Measurements from ENCODE around the gene SIPA1L3.

The SIPA1L3 gene

GRCh38 chr19:37947778-37948177 lies 40.8 kb downstream of the SIPA1L3 start:
- no peak for DNase-seq

DNA sequence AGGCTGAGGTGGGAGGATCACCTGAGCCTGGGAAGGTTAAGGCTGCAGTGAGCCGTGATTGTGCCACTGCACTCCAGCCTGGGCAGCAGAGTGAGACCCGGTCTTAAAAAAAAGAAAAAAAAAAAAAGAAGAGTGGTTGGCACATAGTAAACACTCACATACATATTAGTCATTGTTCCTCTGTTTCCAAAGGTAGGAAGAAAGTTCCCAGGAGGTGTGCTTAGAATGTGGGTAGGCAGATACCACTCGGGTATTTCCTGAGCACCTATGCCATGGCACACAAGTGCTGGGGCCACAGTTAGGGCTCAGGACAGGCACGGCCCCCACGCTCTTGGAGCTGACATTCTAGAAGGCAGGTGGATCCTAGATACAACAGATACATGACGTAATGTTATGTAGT lies 41.4 kb downstream of the SIPA1L3 start:
- DNase-seq: no peak

DNA sequence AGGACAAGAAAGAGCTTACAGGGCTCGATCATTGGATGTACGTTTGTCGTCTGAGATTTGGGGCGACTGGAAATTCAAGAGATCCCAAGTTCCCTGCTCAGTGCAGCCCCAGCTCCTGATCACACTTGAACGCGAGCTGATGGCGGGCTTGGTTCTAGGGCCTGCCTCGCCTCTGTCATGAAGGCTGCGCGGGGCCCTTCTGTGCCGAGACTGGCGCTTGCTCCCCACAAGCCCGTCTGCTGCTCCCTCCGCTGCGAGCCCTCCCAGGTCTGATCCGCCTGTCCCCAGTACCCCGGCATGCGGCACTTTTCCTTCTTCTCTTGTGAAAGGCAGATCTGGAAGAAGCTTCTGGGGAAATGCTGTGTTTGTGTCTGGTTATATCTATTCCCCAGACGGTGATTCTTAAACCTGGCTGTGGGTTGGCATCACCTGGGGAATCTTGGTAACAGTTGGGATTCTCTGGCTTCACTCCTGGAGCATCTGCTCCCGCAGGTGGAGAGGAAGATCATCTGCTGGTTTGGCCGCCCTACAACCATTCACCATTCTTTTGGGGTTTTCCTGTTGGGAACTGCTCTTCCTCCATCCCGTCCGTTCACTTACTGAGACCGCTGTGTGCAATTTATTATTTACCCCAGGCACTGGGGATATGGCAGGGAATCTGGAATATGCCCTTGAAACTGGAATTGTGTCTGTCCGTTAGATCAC lies 43.6 kb downstream of the SIPA1L3 start:
- DNase-seq: no peak

GRCh38 chr19:37951816-37952210 lies 44.8 kb downstream of the SIPA1L3 start:
- DNase-seq: no peak

DNA sequence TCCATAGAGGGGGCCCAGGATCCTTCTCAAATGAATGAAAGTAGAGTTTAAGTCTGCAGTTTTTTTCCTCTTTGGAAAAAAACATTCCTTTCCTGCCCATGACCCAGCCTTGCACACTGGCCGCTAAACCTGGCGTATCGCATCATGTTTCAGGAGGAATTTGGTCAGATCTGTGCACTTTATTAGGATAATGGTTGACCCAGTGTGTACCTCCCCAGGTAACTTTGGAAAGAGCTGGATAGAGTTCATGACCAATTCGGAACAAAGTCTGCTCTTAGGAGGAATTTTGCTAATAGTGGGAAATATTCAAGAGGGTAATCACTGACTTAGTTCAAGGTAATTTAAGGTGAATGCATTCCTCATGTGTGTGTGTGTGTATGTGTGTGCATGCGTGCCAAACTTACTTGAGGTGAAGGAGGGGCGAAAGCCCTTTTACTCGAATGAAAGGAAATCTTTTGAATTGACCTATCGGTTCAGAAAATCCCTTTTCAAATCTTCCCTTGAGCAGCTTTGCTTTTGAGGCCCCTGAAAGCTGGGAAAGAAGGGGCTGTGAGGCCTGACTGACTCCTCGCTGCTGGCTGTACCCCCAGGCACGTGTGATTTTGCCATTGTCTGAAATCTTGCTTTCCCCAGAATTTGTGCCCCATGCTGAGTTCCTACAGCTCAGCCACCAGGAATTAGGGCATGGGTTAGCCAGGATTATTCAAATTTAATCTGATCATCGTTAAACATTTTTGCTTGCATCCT lies 46.3 kb downstream of the SIPA1L3 start:
- DNase-seq: no peak

DNA sequence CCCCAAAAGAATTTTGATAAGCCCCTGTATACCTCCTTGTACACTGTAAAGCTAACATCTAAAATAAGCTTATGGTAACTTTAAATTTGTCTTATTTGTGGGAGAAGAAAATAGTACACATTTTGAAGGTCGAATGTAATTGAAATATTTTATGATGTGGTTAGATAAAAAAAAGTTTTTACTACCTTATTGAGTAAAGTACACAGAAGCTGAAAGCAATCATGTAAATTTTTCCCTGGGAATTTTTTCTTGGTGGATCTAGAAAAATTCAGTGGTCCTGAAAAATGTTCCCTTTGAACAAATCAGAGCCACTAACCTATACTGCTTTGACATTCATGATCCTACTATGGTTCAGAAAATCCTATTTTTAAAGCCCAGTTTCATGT lies 46.9 kb downstream of the SIPA1L3 start:
- no peak for DNase-seq

DNA sequence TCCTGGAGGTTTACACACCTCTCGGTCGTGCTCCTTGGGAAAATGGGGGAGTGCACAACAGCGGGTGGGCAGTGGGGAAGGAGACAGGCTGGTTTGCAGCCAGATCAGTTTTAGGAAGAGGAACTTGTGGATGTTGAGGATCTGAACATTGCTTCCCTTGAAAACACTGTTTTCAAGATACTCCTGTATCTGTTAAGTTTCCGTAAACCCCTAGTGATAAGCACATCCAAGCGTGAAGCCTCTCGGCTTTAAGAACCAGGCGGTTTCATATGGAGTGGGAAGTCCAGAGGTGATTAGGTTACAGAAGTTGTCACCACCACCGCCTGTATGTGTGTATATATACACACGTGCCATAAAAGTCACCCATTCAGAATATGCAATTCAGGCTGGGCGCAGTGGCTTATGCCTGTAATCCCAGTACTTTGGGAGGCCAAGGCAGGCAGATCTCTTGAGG lies 47.4 kb downstream of the SIPA1L3 start:
- DNase-seq: no peak

DNA sequence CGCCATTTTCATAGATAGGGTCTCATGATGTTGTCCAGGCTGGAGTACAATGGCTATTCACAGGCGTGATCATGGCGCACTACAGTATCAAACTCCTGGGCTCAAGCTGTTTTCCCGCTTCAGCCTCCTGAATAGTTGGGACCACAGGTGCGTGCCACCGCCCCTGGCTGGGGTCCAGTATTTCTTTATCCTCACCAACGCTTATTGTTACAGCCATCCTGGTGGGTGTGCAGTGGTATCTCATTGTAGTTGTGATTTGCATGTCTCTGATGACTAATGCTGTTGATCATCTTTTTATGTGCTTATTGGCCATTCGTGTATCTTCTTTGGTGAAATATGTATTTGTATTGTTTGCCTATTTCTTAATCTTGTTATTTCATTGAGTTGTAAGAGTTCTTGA lies 49.0 kb downstream of the SIPA1L3 start:
- DNase-seq: peak; percentile 56

DNA sequence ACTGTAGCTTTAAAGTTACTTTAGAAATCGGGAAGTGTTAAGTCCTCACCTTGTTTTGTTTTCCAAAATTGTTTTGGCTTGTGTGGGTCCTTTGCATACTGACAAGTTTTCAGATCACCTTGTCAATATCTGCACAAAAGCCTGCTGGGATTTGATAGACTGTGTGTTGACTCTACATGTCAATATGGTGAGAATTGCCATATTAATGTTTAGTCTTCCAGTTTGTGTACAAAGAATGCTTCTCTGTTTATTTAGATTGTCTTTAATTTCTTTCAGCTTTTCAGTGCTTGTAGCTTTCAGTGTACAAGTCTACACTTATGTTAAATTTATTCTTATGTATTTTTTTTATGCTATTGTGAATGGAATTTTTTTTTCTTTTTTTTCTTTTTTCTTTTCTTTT lies 50.2 kb downstream of the SIPA1L3 start:
- no peak for DNase-seq

GRCh38 chr19:37959665-37960114 lies 52.7 kb downstream of the SIPA1L3 start:
- DNase-seq: no peak

DNA sequence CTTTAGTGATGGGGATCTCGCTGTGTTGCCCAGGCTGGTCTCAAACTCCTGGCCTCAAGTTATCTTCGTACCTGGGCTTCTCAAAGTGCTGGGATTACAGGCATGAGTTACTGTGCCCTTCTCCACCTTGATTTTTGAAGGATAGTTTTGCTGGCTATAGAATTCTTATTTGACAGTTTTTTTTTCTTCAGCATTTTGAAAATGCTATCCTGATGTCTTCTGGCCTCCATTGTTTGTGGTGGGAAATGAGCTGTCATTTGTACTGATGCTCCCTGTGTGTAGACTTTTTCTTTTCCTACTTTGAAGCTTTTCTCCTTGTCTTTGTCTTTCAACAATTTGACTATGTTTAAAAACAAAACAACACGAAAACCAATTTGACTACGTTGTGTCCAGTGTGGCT lies 54.2 kb downstream of the SIPA1L3 start:
- DNase-seq: no peak

DNA sequence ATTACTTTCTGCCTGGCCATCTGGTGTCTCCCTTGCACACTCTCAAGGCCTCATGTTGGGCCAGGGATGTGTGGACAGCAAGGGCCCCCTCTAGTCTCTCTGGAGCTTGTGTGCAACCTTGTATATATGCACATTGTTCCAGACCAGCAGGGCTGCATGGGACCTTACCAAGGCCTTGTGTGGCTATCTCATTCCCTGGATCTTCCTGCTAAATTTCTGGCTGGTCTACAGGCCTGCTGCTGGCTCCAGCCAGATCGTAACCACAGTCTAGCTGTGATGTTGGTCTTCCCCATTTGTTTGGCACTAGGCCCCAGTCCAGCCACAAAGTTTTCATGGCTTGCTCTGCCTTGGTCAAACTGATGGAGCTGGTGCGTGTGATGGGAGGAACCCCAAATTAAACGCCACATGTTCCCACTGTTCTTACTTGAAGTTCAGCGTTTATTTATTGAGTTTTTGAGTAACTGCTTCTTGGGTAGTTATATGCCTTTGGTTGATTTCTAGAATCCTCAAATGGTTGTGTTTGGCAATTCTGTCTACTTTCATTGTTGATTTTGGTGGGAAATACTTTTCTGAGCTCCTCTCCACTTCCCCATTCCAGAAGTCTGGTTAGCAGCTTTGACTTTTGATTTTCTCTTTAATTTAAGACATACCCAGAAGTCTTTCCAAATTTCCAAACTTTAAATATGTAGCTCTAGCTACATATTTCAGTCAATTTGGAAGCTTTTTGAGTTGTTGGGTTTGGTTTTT lies 56.4 kb downstream of the SIPA1L3 start:
- no peak for DNase-seq

DNA sequence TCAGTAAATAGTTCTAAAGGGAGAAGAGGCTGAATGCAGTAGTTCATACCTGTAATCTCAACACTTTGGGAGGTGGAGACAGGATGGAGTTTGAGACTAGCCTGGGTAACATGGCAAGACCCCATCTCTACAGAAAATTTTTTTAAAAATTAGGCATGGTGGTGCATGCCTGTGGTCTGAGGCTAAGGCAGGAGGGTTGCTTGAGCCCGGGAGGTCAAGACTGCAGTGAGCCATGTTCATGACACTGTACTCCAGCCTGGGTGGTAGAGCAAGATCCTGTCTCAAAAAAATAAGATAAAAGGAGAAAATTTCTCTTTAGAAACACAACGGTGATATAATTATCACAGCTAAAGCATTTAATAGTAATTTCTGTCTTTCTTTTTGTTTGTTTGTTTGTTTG lies 57.1 kb downstream of the SIPA1L3 start:
- DNase-seq: no peak

GRCh38 chr19:37966211-37966661 lies 59.2 kb downstream of the SIPA1L3 start:
- DNase-seq: no peak

DNA sequence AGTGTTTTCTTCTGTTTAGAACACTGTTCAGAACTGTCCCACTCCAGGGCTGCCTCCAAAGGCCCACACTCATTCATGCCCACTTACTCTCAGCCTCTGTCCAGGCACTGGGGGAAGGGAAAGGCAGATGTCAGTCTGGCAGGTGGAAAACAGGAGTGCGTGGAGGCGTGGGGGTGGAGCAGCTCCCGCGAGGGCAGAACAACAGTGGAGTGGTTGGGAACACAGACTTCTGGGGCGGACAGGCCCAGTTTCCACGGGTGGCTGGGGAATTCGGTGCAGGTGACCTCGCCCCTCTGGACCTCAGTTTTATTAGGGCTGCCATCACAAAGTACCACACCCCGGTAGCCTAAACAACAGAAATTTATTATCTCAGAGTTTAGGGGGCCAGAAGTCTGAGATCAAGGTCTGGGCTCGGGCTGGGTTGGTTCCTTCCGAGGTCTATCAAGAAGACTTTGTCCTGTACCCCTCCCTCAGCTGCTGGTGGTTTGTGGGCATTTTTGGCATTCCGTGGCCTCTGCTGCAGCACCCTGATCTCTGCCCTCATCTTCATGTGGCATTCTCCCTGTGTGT lies 59.7 kb downstream of the SIPA1L3 start:
- DNase-seq: no peak

DNA sequence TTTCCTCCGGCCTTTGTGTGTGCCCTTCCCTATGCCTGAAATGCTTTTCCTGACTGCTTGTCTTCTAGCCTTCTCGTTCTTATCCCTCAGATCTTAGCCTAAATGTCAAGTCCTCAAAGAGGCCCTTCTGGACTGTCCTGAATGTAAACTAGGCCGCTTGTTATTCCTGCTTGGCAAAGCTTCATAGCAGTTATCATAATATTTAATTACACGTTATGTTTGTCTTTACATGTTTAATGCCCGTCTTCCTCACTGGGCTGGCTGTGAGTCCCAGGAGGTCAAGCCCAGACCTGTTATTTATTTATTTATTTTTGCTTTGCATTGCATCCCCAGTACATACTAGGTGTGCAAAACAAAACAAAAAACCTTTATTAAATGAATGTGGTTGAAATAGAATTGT lies 62.7 kb downstream of the SIPA1L3 start:
- DNase-seq: no peak

- no peak for DNase-seq
Measured at GRCh38 chr19:37970699-37971098, 63.7 kb downstream of the SIPA1L3 start.

DNA sequence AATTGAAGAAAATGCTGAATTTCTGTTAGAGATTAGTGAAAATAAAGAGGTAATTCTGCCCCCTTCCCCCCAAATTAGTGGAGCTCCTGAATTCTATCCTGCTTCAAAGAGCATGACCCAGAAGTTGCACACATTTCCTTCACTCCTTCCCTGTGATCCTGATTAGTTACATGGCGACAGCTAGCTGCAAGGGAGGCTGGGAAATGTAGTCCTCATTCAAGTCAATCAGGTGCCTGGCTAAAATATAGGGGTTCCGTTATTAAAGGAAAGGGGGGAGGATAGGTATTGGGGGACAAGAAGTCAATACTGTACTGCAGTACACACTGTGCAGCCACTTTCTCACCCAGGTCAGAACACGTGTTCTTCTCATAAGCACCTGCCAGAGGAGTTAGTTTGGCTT lies 65.8 kb downstream of the SIPA1L3 start:
- no peak for DNase-seq

- DNase-seq: no peak
Measured at GRCh38 chr19:37973666-37974065, 66.7 kb downstream of the SIPA1L3 start.

- DNase-seq: no peak
Measured at GRCh38 chr19:37975071-37975470, 68.1 kb downstream of the SIPA1L3 start.

- no peak for DNase-seq
Measured at GRCh38 chr19:37975596-37976515, 68.8 kb downstream of the SIPA1L3 start.

- DNase-seq: no peak
Measured at GRCh38 chr19:37977391-37977790, 70.4 kb downstream of the SIPA1L3 start.

All from NCI-H146 (cell line).